Chondrocyte (in vitro differentiated cells): ENCODE measurements around the gene SPATA31D1. TPM values are rescaled to one million over a fixed set of nuclear protein-coding genes. Genes with fewer than 3 reads are reported as not detected.

Experiments
- DNase-seq: peaks from one replicate; pipeline ENCODE4 v3.0.0; 2021; ENCODE audit warnings: mixed read lengths, low spot score
- H3K27ac Mint-ChIP-seq: one replicate; pipeline ENCODE4 v1.8.0; 2021; ENCODE audit warnings: mild to moderate bottlenecking, moderate library complexity, mixed read lengths; ENCODE audit not compliant: unreplicated experiment
- H3K27me3 Mint-ChIP-seq: 2 replicates; pipeline ENCODE4 v1.8.0; 2021; ENCODE audit warnings: low read depth, mixed read lengths
- H3K36me3 Mint-ChIP-seq: 2 replicates; pipeline ENCODE4 v1.8.0; 2021; ENCODE audit warnings: low read depth, mixed read lengths
- H3K4me1 Mint-ChIP-seq: 2 replicates; pipeline ENCODE4 v1.8.0; 2021; ENCODE audit warnings: low read depth, mild to moderate bottlenecking, mixed read lengths
- H3K4me3 Mint-ChIP-seq: one replicate; pipeline ENCODE4 v1.8.0; 2021; ENCODE audit warnings: mild to moderate bottlenecking, moderate library complexity, mixed read lengths; ENCODE audit not compliant: unreplicated experiment
- H3K9me3 Mint-ChIP-seq: 2 replicates; pipeline ENCODE4 v1.8.0; 2021; ENCODE audit warnings: low read depth, mixed read lengths
- total RNA-seq: library from RNA; stranded (reverse); gene quantifications from 3 replicates; pipeline ENCODE4 v1.2.1, GENCODE V29; 2021
- TF ChIP-seq, protein P1 (sequence below): fragments of 200-600 bp; sonication (generic); IDR thresholded peaks from 2 replicates; pipeline ENCODE4 v1.5.0; 2021; ENCODE audit warnings: antibody characterized with exemption, mild to moderate bottlenecking, moderate library complexity

Gene SPATA31D1
- total RNA-seq, 1 donor from 2014 or later: not detected

- peaks cover 17% of the 10 kb centered on the region for H3K27me3 Mint-ChIP-seq
- peaks cover 2% of the 10 kb centered on the region for H3K36me3 Mint-ChIP-seq
- H3K4me3 Mint-ChIP-seq: no peak overlapping the region
- H3K9me3 Mint-ChIP-seq: no peaks in the 10 kb centered on the region
- no peak overlapping the region for H3K27ac Mint-ChIP-seq
- DNase-seq: no peak
- H3K4me1 Mint-ChIP-seq: no peaks in the 10 kb centered on the region
- TF ChIP-seq, protein P1, sequence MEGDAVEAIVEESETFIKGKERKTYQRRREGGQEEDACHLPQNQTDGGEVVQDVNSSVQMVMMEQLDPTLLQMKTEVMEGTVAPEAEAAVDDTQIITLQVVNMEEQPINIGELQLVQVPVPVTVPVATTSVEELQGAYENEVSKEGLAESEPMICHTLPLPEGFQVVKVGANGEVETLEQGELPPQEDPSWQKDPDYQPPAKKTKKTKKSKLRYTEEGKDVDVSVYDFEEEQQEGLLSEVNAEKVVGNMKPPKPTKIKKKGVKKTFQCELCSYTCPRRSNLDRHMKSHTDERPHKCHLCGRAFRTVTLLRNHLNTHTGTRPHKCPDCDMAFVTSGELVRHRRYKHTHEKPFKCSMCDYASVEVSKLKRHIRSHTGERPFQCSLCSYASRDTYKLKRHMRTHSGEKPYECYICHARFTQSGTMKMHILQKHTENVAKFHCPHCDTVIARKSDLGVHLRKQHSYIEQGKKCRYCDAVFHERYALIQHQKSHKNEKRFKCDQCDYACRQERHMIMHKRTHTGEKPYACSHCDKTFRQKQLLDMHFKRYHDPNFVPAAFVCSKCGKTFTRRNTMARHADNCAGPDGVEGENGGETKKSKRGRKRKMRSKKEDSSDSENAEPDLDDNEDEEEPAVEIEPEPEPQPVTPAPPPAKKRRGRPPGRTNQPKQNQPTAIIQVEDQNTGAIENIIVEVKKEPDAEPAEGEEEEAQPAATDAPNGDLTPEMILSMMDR: no peak
Measured at GRCh38 chr9:81989700-81990099, 1.1 kb downstream of the SPATA31D1 start.

DNA sequence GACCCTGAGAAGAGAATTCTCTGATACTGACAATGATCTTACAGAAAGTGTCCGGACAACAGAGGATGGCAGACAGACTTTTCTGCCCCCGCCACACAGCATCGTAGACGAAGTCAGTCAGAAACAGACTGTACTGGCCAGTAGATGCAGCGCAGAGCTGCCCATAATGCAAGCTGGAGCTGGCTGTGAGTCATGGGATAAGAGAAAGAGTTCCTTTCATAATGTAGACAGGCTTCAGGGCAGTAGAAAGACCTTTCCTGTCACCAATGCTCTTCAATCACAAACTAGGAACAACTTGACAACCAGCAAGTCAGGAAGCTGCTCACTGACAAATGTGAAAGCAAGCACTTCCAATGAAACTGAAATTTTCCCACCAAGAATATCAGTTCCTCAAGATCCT is 5.1 kb downstream of the SPATA31D1 start:
- peaks cover 2% of the 10 kb centered on the region for H3K36me3 Mint-ChIP-seq
- H3K27ac Mint-ChIP-seq: no peak overlapping the region
- H3K4me3 Mint-ChIP-seq: no peak overlapping the region
- H3K4me1 Mint-ChIP-seq: no peaks in the 10 kb centered on the region
- peaks cover 27% of the 10 kb centered on the region for H3K27me3 Mint-ChIP-seq
- DNase-seq: no peak
- TF ChIP-seq, protein P1: no peak
- no peaks in the 10 kb centered on the region for H3K9me3 Mint-ChIP-seq

DNA sequence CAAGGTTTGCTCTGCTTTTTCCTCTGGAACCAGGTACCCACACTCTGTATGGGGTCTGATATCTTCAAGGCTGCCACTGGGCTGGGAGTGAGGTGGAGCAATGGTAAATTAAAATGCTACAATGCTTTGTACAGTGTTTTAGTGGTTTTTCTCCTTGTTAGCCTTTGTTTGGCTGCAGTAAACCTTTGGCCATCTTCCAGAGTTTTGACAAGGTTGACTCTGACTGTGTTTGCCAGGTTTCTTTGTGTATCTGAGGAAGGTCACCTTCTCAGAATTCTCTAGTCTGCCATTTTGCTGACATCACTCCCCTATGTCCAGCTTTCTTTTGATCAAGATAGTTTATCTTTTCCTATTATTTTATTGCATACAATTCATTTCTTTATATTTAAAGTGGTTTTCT is 11.2 kb downstream of the SPATA31D1 start:
- Mint-ChIP-seq H3K27me3 (peaks cover 9% of the 10 kb centered on the region), H3K36me3 (no peaks in the 10 kb centered on the region), H3K27ac (no peak overlapping the region), H3K9me3 (peaks cover 2% of the 10 kb centered on the region), H3K4me1 (no peaks in the 10 kb centered on the region), H3K4me3 (no peak overlapping the region)
- TF ChIP-seq, protein P1: no peak
- no peak for DNase-seq

DNA sequence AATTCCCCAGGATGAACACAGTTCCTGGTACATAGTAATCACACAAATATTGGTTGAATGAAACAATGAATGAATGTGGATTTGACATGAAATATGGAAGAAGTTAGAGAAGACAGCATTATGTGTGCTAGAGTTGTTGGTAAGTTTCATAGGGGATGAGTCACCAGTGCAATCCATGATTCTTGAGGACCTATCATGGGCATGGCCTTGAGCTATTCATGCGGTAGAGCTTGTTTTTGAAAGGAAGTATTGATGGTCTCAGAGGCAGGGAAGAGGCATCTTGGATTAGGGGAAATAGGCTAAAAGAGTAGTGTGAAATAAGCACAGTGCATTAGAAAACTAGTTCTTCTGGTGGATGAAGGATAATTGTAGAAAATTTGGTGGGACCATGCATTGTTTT is 22.1 kb downstream of the SPATA31D1 start:
- Mint-ChIP-seq H3K4me1 (no peaks in the 10 kb centered on the region), H3K4me3 (no peak overlapping the region), H3K27ac (no peak overlapping the region), H3K27me3 (no peaks in the 10 kb centered on the region), H3K36me3 (no peaks in the 10 kb centered on the region), H3K9me3 (peaks cover 10% of the 10 kb centered on the region)
- no peak for DNase-seq
- TF ChIP-seq, protein P1: no peak

DNA sequence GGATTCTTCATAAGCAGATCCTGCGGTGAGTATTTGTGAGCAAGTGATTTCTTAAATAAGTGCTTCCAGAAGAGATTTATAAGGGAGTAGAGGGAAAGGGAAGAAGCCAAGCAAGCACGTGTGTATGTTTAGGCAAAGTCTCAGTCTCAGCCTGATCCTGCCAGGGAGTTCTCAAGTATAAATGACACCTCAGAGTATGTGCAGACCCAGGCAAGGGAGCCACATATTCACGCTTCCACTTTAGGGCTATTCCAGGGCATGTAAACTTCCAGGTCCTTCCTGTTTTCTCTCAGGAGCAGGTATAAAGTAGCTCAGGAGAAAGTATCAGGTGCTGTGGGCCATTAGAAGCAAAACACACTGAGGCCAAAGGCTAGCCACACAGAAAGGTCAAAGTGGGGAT is 22.6 kb downstream of the SPATA31D1 start:
- TF ChIP-seq, protein P1: no peak
- Mint-ChIP-seq H3K27ac (no peak overlapping the region), H3K4me3 (no peak overlapping the region), H3K36me3 (no peaks in the 10 kb centered on the region), H3K4me1 (no peaks in the 10 kb centered on the region), H3K9me3 (peaks cover 10% of the 10 kb centered on the region), H3K27me3 (no peaks in the 10 kb centered on the region)
- DNase-seq: no peak
